Stomach smooth muscle (tissue), 2 donors: Measurements from ENCODE around the gene GUCY1A2.
A peak's percentile ranks its signal among the peaks of the same experiment; 100 is the strongest.
"Not testable (repeated sequence)": the region's sequence is repeated elsewhere in the genome, so short reads cannot be mapped to it uniquely, and the experiment has no call there.

Experiments
- H3K27ac ChIP-seq: one replicate; pipeline ENCODE4 v1.7.0; 2013; ENCODE audit warnings: mild to moderate bottlenecking, low read length, inconsistent platforms
- H3K27me3 ChIP-seq, 2 donors: one replicate each; pipeline ENCODE4 v1.7.0; 2013; ENCODE audit warnings: low read length in 2 of 2; ENCODE audit not compliant: insufficient read depth in 2 of 2, control insufficient read depth in 1 of 2
- H3K36me3 ChIP-seq, 2 donors: one replicate each; pipeline ENCODE4 v1.7.0; 2013; ENCODE audit warnings: low read length in 2 of 2; ENCODE audit not compliant: control insufficient read depth in 2 of 2, insufficient read depth in 2 of 2
- H3K4me1 ChIP-seq: one replicate; pipeline ENCODE4 v1.7.0; 2013; ENCODE audit warnings: low read length; ENCODE audit not compliant: control insufficient read depth, insufficient read depth
- H3K4me3 ChIP-seq, 2 donors: one replicate each; pipeline ENCODE4 v1.7.0; 2013; ENCODE audit warnings: low read length in 2 of 2
- H3K9ac ChIP-seq, 2 donors: one replicate each; pipeline ENCODE4 v1.7.0; 2013; ENCODE audit warnings: low read length in 2 of 2, mild to moderate bottlenecking in 1 of 2
- H3K9me3 ChIP-seq, 2 donors: one replicate each; pipeline ENCODE4 v1.7.0; 2013; ENCODE audit warnings: low read length in 2 of 2; ENCODE audit not compliant: control insufficient read depth in 2 of 2
- donor health status: healthy.
- donor health status: Pancreatic carcinoma.

GUCY1A2 gene

GRCh38 chr11:107018219-107018901 lies at the start of gene GUCY1A2:
Gene GUCY1A2, minus strand, starts transcription at chr11:107018476. Its CDS starts 421 bp downstream, at chr11:107018055.
- Histone ChIP-seq H3K36me3 (no peaks in the 10 kb centered on the region), H3K27ac (no peak within 1 kb of the TSS), H3K9ac (no peak within 1 kb of the TSS)

GRCh38 chr11:107054391-107054790 lies 36.1 kb upstream of the GUCY1A2 start:
- Histone ChIP-seq H3K27me3 (no peaks in the 10 kb centered on the region), H3K4me1 (no peaks in the 10 kb centered on the region), H3K36me3 (no peaks in the 10 kb centered on the region), H3K9me3 (peaks cover 2 to 3% of the 10 kb centered on the region in 2 donors), H3K9ac (no peak overlapping the region), H3K27ac (no peak overlapping the region), H3K4me3 (no peak overlapping the region)

More at GRCh38 chr11:107018219-107018901, at the start of gene GUCY1A2:
- no peaks in the 10 kb centered on the region for H3K9me3 ChIP-seq
- H3K27me3 ChIP-seq, result peaks cover 16 to 29% of the 10 kb centered on the region in 2 donors
- H3K4me1 ChIP-seq, result peaks cover 14% of the 10 kb centered on the region
- peak within 1 kb of the TSS; percentile 54 to 69 for H3K4me3 ChIP-seq

GRCh38 chr11:107051332-107051731 lies 33.1 kb upstream of the GUCY1A2 start:
- not testable (repeated sequence) for H3K27ac ChIP-seq, H3K4me1 ChIP-seq, H3K27me3 ChIP-seq, H3K9me3 ChIP-seq, H3K9ac ChIP-seq, H3K4me3 ChIP-seq, H3K36me3 ChIP-seq

GRCh38 chr11:107050899-107051298 lies 32.6 kb upstream of the GUCY1A2 start:
- not testable (repeated sequence) for H3K36me3 ChIP-seq, H3K27ac ChIP-seq, H3K27me3 ChIP-seq

GRCh38 chr11:107050121-107050520 lies 31.8 kb upstream of the GUCY1A2 start:
- no peak overlapping the region for H3K27ac ChIP-seq
- H3K9me3 ChIP-seq, result peaks cover 0 to 3% of the 10 kb centered on the region in 2 donors
- H3K27me3 ChIP-seq, result no peaks in the 10 kb centered on the region
- no peak overlapping the region for H3K9ac ChIP-seq
- no peak overlapping the region for H3K4me3 ChIP-seq
- H3K4me1 ChIP-seq, result no peaks in the 10 kb centered on the region
- no peaks in the 10 kb centered on the region for H3K36me3 ChIP-seq

More at GRCh38 chr11:107050899-107051298, 32.6 kb upstream of the GUCY1A2 start:
- H3K9me3 ChIP-seq, H3K4me3 ChIP-seq, H3K4me1 ChIP-seq, H3K9ac ChIP-seq: not testable (repeated sequence)

- Histone ChIP-seq H3K4me3 (no peak overlapping the region), H3K36me3 (no peaks in the 10 kb centered on the region), H3K4me1 (no peaks in the 10 kb centered on the region), H3K9ac (no peak overlapping the region), H3K27me3 (no peaks in the 10 kb centered on the region), H3K27ac (no peak overlapping the region), H3K9me3 (peaks cover 0 to 4% of the 10 kb centered on the region in 2 donors)
These were observed 26.2 kb upstream of the GUCY1A2 start for GRCh38 chr11:107044503-107044902.

GRCh38 chr11:107043242-107044006 lies 25.1 kb upstream of the GUCY1A2 start:
- H3K27ac ChIP-seq, result no peak overlapping the region
- H3K4me1 ChIP-seq, result no peaks in the 10 kb centered on the region
- H3K9ac ChIP-seq, result no peak overlapping the region
- H3K36me3 ChIP-seq, result no peaks in the 10 kb centered on the region
- peaks cover 0 to 4% of the 10 kb centered on the region in 2 donors for H3K9me3 ChIP-seq
- no peaks in the 10 kb centered on the region for H3K27me3 ChIP-seq
- no peak overlapping the region for H3K4me3 ChIP-seq

- peaks cover 0 to 4% of the 10 kb centered on the region in 2 donors for H3K9me3 ChIP-seq
- H3K36me3 ChIP-seq, result no peaks in the 10 kb centered on the region
- no peak overlapping the region for H3K4me3 ChIP-seq
These were observed 24.5 kb upstream of the GUCY1A2 start for GRCh38 chr11:107042748-107043147.

GRCh38 chr11:107041088-107041444 lies 22.8 kb upstream of the GUCY1A2 start:
- Histone ChIP-seq H3K4me3 (no peak overlapping the region), H3K9me3 (peaks cover 0 to 4% of the 10 kb centered on the region in 2 donors), H3K27me3 (no peaks in the 10 kb centered on the region), H3K36me3 (no peaks in the 10 kb centered on the region), H3K9ac (no peak overlapping the region), H3K4me1 (no peaks in the 10 kb centered on the region), H3K27ac (no peak overlapping the region)

More at GRCh38 chr11:107042748-107043147, 24.5 kb upstream of the GUCY1A2 start:
- H3K9ac ChIP-seq, result no peak overlapping the region
- no peak overlapping the region for H3K27ac ChIP-seq
- no peaks in the 10 kb centered on the region for H3K27me3 ChIP-seq
- no peaks in the 10 kb centered on the region for H3K4me1 ChIP-seq

GRCh38 chr11:107040433-107041087 lies 22.3 kb upstream of the GUCY1A2 start:
- no peak overlapping the region for H3K9ac ChIP-seq
- H3K36me3 ChIP-seq, result no peaks in the 10 kb centered on the region
- H3K27me3 ChIP-seq, result no peaks in the 10 kb centered on the region
- no peaks in the 10 kb centered on the region for H3K4me1 ChIP-seq
- no peak overlapping the region for H3K27ac ChIP-seq
- peaks cover 0 to 4% of the 10 kb centered on the region in 2 donors for H3K9me3 ChIP-seq
- H3K4me3 ChIP-seq, result no peak overlapping the region
